ENCODE results near the gene DNAJB8. TPM values are rescaled to one million over a fixed set of nuclear protein-coding genes. Genes with fewer than 3 reads are reported as not detected.

The DNAJB8 gene
- total and polyA plus RNA-seq, 9 of the 15 experiments (the other 6 are each of a cell fraction or from before 2014, with no cell fraction given) = not detected

DNA sequence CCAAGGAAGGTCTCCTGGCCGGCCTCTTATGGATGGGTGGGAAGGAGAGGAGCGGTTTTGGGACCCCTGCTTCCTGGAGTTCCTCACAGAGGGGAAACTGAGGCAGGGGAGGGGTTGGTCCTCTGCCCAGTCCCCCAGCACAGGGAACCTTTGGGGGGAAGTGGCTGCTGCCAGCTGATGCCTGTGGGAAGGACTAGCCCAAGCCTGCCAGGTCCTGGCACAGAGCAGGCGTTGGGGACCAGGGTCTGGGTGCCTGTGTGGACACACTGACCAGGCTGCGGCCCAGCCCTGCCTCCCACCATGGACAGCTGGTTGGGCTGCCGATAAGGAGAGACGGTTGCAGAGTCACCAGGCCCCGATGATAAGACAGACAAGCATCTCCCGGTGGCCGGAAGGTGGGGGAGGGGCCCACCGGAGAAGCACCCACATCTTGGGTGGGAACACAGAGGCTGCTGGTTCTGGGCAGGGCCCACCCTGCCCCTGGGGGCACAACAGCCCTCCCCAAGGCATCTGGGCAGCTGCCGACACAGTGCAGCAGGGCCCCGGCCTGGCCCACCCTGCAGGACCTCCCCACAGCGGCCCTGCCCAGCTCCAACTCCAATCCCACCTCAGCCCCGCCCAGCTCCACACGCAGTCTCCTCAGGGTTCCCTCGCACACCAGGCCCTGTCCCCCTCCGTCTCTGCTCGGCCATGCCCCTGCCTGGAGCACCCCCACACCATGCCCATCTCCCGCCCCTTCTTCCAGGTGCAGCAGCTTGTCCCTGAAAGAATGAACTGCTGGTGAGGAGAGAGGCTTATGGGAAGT lies 50.7 kb downstream of the DNAJB8 start (continued):
- TF ChIP-seq, protein P1, sequence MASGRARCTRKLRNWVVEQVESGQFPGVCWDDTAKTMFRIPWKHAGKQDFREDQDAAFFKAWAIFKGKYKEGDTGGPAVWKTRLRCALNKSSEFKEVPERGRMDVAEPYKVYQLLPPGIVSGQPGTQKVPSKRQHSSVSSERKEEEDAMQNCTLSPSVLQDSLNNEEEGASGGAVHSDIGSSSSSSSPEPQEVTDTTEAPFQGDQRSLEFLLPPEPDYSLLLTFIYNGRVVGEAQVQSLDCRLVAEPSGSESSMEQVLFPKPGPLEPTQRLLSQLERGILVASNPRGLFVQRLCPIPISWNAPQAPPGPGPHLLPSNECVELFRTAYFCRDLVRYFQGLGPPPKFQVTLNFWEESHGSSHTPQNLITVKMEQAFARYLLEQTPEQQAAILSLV (tag; IDR thresholded peaks at IDR 0.05) = no peak
- TF ChIP-seq, protein P2, sequence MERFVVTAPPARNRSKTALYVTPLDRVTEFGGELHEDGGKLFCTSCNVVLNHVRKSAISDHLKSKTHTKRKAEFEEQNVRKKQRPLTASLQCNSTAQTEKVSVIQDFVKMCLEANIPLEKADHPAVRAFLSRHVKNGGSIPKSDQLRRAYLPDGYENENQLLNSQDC (CRISPR knock-in tag; IDR thresholded peaks at IDR 0.05) = no peak
- TF ChIP-seq ARID1B (IDR thresholded peaks at IDR 0.05) (peak; percentile 96), SMAD4 (CRISPR knock-in tag; conservative IDR thresholded peaks at IDR 0.05) (peak; percentile 96), ZFP36 (IDR thresholded peaks at IDR 0.05; ENCODE audit: low read depth, low read length, partially characterized antibody) (no peak), RBBP5 (IDR thresholded peaks at IDR 0.05; ENCODE audit: borderline replicate concordance, insufficient read depth, low read length, poor library complexity, severe bottlenecking) (no peak), ZNF311 (CRISPR knock-in tag; IDR thresholded peaks at IDR 0.05) (peak; percentile 81), KLF13 (tag; IDR thresholded peaks at IDR 0.05; ENCODE audit: borderline replicate concordance, low read depth) (peak; percentile 35), RAD21 (CRISPR knock-in tag; conservative IDR thresholded peaks at IDR 0.05 in 1 of 2, IDR thresholded peaks at IDR 0.05 in 1 of 2) (peak in 1 of 2 experiments; percentile 14; a peak in 1 of 4 replicates), NR1H2 (CRISPR knock-in tag; IDR thresholded peaks at IDR 0.05) (no peak), ZNF197 (CRISPR knock-in tag; IDR thresholded peaks at IDR 0.05; ENCODE audit: low read depth) (peak; percentile 63), ZNF707 (CRISPR knock-in tag; conservative IDR thresholded peaks at IDR 0.05) (no peak), ZNF778 (CRISPR knock-in tag; IDR thresholded peaks at IDR 0.05) (no peak), SOX6 (IDR thresholded peaks at IDR 0.05) (peak; percentile 88), TEAD2 (tag; IDR thresholded peaks at IDR 0.05) (peak; percentile 46; the same call in 1 of the 2 replicates), SPI1 (IDR thresholded peaks at IDR 0.05; ENCODE audit: borderline replicate concordance, low read depth, low read length) (no peak), MEF2D (tag; conservative IDR thresholded peaks at IDR 0.05; ENCODE audit: low read depth) (no peak; the same call in 1 of the 2 replicates)
- TF ChIP-seq, protein P3, sequence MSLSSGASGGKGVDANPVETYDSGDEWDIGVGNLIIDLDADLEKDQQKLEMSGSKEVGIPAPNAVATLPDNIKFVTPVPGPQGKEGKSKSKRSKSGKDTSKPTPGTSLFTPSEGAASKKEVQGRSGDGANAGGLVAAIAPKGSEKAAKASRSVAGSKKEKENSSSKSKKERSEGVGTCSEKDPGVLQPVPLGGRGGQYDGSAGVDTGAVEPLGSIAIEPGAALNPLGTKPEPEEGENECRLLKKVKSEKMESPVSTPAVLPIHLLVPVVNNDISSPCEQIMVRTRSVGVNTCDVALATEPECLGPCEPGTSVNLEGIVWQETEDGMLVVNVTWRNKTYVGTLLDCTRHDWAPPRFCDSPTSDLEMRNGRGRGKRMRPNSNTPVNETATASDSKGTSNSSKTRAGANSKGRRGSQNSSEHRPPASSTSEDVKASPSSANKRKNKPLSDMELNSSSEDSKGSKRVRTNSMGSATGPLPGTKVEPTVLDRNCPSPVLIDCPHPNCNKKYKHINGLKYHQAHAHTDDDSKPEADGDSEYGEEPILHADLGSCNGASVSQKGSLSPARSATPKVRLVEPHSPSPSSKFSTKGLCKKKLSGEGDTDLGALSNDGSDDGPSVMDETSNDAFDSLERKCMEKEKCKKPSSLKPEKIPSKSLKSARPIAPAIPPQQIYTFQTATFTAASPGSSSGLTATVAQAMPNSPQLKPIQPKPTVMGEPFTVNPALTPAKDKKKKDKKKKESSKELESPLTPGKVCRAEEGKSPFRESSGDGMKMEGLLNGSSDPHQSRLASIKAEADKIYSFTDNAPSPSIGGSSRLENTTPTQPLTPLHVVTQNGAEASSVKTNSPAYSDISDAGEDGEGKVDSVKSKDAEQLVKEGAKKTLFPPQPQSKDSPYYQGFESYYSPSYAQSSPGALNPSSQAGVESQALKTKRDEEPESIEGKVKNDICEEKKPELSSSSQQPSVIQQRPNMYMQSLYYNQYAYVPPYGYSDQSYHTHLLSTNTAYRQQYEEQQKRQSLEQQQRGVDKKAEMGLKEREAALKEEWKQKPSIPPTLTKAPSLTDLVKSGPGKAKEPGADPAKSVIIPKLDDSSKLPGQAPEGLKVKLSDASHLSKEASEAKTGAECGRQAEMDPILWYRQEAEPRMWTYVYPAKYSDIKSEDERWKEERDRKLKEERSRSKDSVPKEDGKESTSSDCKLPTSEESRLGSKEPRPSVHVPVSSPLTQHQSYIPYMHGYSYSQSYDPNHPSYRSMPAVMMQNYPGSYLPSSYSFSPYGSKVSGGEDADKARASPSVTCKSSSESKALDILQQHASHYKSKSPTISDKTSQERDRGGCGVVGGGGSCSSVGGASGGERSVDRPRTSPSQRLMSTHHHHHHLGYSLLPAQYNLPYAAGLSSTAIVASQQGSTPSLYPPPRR (CRISPR knock-in tag; IDR thresholded peaks at IDR 0.05; ENCODE audit: borderline replicate concordance) = 0 out of 2 replicates have a peak, but pooled peaks have one; percentile 73
- TF ChIP-seq, protein P4, sequence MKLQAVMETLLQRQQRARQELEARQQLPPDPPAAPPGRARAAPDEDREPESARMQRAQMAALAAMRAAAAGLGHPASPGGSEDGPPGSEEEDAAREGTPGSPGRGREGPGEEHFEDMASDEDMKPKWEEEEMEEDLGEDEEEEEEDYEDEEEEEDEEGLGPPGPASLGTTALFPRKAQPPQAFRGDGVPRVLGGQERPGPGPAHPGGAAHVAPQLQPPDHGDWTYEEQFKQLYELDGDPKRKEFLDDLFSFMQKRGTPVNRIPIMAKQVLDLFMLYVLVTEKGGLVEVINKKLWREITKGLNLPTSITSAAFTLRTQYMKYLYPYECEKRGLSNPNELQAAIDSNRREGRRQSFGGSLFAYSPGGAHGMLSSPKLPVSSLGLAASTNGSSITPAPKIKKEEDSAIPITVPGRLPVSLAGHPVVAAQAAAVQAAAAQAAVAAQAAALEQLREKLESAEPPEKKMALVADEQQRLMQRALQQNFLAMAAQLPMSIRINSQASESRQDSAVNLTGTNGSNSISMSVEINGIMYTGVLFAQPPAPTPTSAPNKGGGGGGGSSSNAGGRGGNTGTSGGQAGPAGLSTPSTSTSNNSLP (IDR thresholded peaks at IDR 0.05; ENCODE audit: borderline replicate concordance, low read depth, low read length) = no peak

Data from K562 (cell line).